GM19452 (cell line): ENCODE data around the gene TMEM119.
"Not testable (repeated sequence)": the region's sequence is repeated elsewhere in the genome, so short reads cannot be mapped to it uniquely, and the experiment has no call there.

Experiments used
- ATAC-seq: cut with Tn5 transposase; IDR thresholded peaks from one replicate; pipeline ENCODE4 v1.9.1; 2021; ENCODE audit not compliant: unreplicated experiment

Gene TMEM119

DNA sequence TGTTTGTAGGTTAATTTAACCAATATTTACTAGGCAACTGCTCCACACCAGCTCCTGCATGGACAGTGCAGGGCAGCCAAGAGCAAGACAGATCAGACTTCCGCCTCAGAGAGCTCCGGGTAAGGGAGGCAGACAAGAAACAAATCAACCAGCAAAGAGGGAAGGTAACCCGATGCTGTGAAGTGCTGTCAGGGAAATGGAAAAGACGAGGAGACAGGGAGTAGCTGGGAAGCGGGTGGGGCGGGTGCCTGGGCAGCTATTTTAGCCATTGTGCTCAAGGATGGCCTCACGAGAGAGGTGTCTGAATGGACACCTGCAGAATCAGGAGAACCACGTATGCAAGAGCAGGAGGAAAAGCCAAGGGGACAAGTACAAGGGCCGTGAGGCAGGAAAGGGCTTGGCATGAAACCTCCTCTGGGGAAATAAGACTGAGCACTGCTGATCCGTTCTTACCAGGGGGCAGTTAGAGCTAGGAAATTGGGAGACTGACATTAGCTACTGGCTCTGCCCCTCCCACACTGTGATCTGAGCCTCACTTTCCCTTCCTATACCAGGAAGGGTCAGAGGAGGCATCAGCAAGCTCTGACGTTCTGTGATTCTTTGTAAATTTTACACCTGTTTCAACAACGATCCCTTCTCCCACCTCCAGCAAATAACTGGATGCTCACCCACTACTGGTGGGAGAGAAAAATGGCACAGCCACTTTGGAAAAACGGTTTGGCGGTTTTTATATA, 6.5 kb upstream of the TMEM119 start:
- ATAC-seq, result no peak

DNA sequence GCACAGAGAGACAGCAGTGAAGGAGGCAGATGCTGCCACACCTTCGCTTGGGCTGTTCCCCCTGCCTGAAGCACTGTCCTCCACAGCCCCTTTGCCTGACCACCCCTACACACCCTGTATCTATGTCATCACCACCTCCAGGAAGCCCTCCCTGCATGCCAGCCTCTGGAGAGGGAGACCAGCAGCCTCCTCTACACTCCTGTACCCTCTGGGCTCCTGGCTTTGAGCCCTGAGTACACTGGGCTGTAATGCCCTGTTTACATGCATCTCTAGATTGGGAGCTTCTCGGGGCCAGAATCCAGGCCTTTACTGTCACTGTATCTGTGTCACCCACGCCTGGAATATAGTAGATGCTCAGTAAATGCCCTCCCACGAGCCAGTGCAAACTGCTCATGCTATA, 5.9 kb upstream of the TMEM119 start:
- no peak for ATAC-seq

DNA sequence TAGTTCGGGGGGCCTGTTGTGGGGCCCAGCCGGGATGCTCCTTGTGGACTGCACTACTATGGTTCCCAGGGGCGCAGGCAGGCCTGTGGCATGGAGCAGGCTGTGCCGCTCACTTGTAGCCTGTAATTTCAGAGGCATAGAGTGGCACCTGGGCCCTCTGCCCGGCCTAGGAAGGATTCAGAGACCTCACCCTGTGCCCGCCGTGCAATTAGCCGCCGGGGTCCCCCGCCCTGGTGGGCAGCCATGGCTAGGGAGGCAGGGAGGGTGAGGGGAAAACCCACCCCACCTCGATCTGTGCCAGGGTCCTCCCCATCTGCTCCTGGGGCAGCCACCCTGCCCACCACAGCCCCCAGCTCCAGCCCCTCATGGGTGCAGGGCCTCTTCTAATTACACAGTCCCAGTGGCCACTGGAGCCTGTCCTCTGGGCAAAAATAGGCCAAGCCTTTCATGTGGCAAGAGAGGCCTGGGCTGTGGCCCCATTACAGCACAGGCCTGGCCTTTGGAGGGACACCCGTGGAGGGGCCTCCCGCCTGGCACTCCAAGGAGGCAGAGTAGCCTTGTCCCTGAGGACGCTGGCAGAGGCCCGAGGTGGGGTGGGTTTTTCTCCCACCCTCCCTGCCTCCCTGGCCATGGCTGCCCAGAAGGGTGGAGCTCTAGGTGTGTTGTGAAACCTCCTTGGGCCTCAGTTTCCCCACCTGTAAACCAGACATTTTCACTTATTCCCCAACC, 5.3 kb upstream of the TMEM119 start:
- no peak for ATAC-seq

DNA sequence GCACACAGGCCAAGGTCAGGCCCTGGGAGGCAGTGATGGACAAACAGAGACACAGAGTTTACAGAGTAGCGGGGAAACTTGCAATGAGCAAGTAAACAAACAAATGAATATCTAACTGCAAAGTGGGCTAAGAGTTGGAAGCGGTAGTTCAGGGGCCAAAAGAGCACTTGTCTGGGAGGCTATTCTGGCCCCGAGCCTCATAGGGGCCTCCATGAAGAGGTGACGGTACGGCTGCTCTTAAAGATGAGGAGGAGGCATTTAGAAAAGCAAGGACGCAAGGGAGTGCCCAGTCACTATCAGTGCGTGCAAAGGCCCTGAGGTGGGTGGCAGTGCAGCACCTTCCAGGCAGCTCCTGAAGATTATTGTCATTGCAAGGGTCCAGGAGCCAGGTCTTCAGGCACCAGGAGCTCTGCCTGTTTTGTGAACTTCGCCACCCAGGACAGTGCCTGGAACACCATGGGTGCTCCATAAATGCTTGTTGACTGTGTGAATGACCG, 4.4 kb upstream of the TMEM119 start:
- no peak for ATAC-seq

DNA sequence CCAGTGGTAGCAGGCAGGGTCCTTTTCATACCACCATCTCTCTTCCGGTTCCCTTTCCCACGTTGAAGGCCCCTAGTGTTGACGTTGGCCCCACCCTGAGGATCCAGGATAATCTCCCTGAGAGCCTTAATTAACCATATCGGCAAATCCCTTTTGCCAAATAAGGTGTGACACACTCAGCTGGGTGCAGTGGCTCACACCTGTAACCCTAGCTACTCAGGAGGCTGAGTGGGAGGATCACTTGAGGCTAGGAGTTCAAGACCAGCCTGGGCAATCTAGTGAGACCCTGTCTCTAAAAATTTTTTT, 2.8 kb upstream of the TMEM119 start:
- ATAC-seq, result no peak

DNA sequence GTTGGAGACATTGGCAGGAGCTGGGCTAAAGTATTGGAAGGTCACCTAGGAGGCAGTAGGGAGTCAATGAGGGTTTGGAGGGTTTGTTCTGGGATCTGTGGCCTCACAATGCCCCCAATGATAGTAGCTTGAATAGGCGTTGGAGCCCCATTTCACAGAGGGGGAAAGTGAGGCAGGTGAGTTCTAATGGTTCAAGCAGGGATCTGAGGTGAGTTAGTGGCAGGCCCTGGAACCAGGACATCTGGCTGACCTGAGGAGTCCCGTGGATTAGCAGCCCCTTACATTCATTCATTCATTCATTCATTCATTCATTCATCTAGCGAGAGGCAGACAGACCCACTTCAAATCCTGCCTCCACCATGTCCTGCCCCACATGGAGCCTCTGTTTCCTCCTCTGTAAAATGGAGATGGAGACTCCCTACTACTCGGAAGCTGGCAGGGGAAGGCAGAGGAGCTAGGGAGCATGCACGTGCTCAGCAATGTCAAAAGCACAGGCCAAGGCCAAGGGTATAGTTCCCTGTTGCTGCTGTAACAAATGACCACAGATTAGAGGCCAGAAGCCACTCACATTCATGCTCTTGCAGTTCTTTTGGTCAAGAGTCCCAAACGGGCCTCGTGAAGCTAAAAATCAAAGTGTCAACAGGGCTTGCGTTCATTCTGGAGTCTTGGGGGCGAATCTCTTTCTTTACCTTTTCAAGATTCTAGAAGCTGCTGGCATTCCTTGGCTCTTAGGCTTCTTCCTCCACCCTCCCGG, 2.2 kb upstream of the TMEM119 start:
- no peak for ATAC-seq

DNA sequence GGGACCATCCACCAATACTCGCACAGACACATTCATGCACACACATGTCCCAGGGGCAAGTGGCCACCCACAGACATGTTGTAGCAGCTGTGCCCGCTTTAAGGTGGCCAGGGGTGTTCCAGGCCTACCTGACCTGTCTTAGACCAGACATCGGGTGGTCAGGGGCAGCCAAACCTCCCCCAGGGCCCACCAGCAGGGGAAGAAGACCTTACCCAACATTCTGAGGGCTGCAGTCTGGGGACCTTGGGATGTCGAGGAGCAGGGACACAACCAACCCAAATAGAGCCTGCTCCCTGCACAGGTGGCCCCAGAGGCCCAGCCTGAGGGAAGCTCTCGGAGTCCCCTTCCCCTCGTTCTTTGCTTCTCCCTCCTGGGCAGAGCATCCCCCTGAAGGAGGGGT, 1.7 kb upstream of the TMEM119 start:
- no peak for ATAC-seq

DNA sequence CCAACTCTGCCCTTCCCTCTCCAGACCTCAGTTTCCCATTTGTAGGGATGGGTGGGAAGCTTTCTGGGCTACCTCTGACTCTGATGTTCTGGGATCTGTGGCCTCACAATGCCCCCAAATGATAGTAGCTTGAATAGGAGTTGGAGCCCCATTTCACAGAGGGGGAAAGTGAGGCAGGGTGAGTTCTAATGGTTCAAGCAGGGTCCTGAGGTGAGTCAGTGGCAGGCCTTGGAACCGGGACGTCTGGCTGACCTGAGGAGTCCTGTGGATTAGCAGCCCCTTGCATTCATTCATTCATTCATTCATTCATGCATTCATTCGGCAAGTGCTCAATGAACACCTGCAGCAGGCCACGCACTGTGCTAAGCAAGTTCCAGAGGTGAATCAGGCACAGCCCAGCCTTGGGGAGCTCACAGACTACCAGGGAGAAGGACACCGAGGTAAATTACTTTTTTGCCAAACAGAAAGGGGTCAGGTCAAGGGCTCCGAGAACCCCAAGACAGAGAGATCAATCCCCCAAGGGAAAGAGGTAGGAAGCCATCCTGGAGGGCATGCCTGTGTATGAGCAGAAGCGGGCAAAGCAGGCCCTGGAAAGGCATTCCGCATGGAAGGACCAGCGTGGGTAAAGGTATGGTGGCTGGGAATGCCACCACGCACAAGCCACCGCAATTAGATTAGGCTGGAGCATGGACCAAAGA, 818 bp upstream of the TMEM119 start:
- no peak for ATAC-seq

DNA sequence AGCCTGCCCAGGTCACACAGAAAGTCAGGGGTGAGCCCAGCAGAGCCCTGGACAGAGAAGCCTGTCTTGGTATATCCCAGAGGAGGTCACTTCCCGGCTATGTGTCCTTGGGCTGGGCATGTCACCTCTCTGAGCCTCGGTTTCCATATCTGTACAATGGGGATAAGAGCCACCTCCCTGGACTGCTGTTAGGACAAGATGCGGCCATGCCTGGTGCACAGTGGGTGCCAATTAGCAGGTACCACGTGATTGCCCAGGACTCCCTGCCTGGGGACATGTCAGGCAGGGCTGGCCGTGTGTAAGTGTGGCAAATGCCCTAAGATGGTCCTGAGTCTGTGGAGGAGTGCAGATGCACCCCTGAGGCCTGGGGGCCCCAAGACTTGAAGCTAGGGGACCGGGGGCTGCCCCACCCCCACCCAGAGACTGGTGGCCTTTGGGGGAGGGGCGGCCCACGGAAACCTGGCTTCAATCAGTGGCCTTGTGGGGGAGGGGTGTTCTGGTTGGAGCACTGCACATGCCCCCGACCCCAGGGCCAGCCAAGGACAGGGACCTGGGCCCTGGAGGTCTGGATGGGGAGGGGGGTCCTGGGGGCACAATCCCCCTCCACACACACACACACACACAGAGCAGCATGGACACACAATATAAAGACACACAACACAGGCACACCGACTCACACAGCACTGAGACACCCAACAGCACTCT, 878 bp downstream of the TMEM119 start:
- ATAC-seq, result no peak

DNA sequence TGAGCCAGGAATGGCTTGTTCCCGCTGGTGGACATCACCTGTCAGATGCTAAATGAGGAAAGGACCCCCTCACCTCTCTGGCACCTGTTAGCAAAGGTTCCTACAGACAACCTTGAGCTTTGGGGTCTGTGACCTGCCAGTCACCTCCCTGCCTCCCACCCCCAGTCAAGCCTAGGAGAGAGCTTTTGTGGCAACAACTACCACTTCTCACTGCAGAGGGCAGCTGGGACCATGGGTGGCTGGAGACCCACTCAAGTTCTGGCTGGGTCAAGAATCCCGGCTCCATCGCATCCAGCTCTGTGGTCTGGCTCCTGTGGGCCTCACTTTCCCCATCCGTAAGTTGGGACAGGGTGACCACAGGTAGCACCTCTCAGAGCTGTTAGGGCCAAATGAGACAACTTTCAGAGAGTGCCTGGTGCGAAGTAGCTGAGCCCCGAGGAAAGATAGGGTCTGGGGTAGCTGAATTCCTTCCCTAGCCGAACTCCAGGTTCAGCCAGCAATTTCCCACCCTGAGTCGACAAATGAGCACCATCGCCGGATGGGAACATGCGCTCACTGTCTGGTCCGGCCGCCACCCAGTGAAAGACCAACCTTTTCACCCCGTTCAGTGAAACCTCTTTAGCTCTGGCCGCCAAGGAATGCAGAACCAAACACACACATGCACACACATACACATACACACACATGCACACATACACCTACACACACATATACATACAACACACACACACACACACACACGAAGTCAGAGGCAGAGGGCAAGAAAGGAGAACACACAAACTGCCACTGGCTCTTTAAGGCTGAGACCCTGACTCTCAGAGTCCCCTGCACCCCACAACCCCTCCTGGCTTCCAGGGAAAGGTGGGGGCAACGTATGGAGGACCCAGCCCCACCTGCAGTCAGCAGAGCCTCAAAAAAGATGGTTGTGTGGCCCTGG, 1.9 kb downstream of the TMEM119 start:
- no peak for ATAC-seq

DNA sequence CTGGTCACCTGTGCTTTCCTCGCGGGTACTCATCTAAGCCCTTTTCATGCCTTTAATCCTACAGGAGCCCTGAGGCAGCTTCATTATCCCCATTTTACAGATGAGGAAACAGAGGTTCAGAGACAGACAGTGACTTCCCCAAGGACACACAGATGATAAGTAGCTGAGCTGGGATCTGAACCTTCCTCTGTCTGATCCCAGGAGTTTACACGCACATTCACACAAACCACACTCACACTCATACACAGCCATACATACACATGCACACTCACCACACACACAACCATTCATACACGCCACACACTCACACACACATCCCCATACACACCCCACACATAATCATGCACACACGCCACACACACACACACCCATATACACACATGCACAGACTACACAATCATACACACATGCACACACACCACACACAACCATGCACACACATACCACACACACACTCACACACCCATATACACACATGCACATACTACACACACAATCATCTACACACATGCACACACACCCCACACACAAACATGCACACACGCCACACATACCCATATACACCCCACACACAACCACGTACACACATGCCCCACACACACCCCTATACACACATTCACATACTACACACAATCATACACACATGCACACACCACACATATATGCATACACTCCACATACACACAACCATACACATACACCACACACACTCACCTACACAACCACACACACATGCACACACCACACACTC, 2.7 kb downstream of the TMEM119 start:
- ATAC-seq, result no peak

DNA sequence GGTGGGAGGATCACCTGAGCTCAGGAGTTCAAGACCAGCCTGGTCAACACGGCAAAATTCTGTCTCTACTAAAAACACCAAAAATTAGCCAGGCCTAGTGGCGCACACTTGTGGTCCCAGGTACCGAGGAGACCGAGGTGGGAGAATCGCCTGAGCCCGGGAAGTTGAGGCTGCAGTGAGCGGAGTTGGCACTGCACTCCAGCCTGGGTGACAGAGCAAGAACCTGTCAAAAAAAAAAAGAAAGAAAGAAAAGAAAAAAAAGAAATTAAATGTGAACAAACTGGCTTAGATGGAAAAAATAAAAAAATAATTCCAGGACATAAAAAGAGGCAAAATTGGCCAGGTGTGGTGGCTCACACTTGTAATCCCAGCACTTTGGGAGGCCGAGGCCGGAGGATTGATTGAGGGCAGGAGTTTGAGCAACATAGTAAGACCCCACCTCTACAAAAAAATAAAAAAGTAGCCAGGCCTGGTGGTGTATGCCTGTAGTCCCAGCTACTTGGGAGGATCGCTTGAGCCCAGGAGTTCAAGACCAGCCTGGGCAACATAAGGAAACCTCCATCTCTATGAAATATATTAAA, 3.5 kb downstream of the TMEM119 start:
- ATAC-seq, result no peak

DNA sequence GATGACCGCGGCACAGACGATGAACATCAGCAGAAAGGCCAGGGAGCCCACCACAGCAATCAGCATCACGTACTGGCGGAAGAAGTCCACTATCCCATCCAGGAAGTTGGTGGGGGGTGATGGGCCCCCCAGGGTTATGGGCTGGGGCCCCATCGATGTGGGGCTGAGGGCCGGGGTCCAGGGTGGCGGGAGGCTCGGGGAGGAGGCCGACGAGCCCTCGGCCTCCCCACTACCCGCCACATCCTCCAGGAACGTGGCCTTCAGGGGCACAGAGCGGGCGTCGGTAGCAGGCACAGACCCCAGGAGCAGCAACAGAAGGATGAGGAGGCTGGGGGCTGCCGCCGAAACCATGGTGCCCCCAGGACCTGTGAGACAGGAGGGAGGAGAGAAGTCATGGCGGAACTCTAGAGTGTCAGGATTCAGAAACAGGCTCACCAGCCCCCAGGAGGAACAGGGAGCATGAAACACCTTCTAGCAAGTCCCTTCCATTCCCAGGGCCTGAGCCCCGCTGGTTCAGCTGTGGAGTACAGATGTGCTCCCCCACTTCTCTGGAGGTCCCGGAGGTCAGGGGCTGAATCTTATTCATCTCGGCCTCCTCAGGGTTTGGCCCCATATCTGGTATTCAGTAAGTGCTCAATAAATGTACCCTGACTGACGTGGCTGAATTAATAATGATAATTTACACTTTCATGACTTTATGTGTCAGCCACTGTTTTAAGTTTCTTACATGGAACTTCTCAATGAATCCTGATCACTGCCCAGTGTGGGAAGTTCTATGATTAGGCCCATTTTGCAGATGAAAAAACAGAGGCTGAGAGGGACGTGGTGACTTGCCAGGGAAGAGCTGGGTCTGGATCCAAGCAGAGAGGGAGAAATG, 5.6 kb downstream of the TMEM119 start:
- no peak for ATAC-seq

DNA sequence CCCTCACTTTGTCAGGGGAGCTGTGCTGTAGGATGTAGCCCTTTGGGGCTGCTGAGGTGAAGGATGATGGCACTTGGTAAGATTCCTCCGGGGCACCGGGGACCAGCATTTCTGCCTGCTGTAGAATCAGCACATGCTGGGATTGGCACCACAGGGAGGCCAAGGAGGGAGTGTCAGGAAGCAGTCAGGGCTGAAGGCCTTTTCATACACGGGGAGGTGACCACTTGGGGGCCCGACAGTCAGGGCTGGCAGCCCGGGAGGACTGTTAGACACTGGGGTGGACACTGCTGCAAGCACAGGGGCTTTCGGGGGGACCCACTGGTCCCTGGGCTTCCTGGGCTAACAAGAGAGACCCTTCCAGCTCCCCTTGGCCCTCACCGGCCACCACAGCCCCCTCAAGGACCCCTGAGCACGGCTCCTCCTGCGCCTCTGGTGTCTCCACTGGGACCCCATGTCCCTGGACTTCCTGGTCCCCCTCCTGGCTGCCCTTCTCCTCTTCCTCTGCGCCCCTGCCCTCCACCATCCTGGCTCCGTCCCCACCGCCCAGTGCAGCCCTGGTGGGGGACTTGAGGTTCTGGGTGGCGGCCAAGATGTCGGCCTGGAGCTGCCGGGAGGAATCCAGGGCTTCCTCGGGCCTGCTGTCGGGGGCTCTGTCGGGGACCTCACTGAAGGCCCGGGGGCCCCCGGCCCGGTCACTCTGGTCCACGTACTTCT, 6.5 kb downstream of the TMEM119 start:
- no peak for ATAC-seq

DNA sequence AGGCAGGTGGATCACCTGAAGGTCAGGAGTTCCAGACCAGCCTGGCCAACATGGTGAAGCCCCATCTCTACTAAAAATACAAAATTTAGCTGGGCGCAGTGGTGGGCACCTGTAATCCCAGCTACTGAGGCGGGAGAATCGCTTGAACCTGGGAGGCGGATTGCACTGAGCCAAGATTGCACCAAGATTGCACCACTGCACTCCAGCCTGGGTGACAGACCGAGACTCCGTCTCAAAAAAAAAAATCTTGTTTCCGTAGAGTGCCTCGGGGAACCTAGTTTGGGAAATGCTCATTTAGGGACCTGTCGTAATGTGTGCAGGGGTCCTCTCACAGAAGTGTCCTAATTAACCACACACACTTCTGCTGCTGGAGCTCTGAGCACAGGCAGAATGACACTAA, 7.4 kb downstream of the TMEM119 start:
- not testable (repeated sequence) for ATAC-seq

DNA sequence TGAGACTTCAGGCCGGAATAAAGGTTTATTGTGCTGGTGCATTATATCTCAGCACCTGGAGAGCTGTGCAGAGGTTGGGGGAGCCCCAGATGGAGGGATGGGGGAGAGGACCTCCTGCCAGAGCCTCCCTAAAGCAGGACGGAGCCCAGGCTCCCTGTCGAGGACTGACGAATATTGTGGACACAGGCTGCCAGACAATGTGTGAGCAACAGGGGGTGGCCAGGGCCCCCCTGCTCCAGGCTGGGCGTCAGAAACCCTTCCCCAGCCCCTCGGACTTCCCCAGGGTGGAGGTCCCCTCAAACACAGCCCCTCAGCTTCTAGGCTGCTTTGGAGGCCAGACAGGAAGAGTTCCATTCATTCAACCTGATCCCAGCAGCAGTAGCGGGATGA, 8.0 kb downstream of the TMEM119 start:
- ATAC-seq, result no peak
